ENCODE results near the gene POU2AF1.
A peak's percentile ranks its signal among the peaks of the same experiment; 100 is the strongest.

Gene POU2AF1

GRCh38 chr11:111307472-111308108 is 71.5 kb downstream of the POU2AF1 start:
- H3K27ac ChIP-seq: peak overlapping the region; percentile 86

GRCh38 chr11:111306321-111306720 is 72.8 kb downstream of the POU2AF1 start:
- TF ChIP-seq CTCF (IDR thresholded peaks at IDR 0.05): no peak
- no peak for TF ChIP-seq ZFX (IDR thresholded peaks at IDR 0.05; ENCODE audit: borderline replicate concordance)
- H3K27ac ChIP-seq: peak overlapping the region; percentile 86

More at GRCh38 chr11:111307472-111308108, 71.5 kb downstream of the POU2AF1 start:
- TF ChIP-seq CTCF (IDR thresholded peaks at IDR 0.05) (peak; percentile 53), ZFX (IDR thresholded peaks at IDR 0.05; ENCODE audit: borderline replicate concordance) (no peak)

GRCh38 chr11:111305876-111306275 is 73.2 kb downstream of the POU2AF1 start:
- H3K27ac ChIP-seq: peak overlapping the region; percentile 86

GRCh38 chr11:111305162-111305802 is 73.8 kb downstream of the POU2AF1 start:
- peak overlapping the region; percentile 86 for H3K27ac ChIP-seq
- TF ChIP-seq CTCF (IDR thresholded peaks at IDR 0.05) (no peak), ZFX (IDR thresholded peaks at IDR 0.05; ENCODE audit: borderline replicate concordance) (no peak)

More at GRCh38 chr11:111305876-111306275, 73.2 kb downstream of the POU2AF1 start:
- no peak; the same call in 1 of the 2 replicates for TF ChIP-seq CTCF (IDR thresholded peaks at IDR 0.05)
- no peak for TF ChIP-seq ZFX (IDR thresholded peaks at IDR 0.05; ENCODE audit: borderline replicate concordance)

- TF ChIP-seq ZFX (IDR thresholded peaks at IDR 0.05; ENCODE audit: borderline replicate concordance) (no peak), CTCF (IDR thresholded peaks at IDR 0.05) (0 out of 2 replicates have a peak, but pooled peaks have one; percentile 12)
- peak overlapping the region; percentile 86 for H3K27ac ChIP-seq
Observed at GRCh38 chr11:111303461-111303860, 75.6 kb downstream of the POU2AF1 start.

- TF ChIP-seq ZFX (IDR thresholded peaks at IDR 0.05; ENCODE audit: borderline replicate concordance) (no peak), CTCF (IDR thresholded peaks at IDR 0.05) (no peak)
- peak overlapping the region; percentile 86 for H3K27ac ChIP-seq
Observed at GRCh38 chr11:111302298-111302697, 76.8 kb downstream of the POU2AF1 start.
